Suprapubic skin (tissue), 4 donors: ENCODE measurements around the gene IRF8.

Experiments used
- CTCF ChIP-seq, 2 donors: fragments of 200-600 bp in 1 of 2; fragments of 450-650 bp in 1 of 2; sonication (generic) in 1 of 2; IDR thresholded peaks; one replicate each; pipeline ENCODE4 v1.5.1; 2016 to 2019; ENCODE audit warnings: antibody characterized with exemption in 2 of 2, mild to moderate bottlenecking in 1 of 2, moderate library complexity in 1 of 2
- EP300 ChIP-seq: sonication (generic); formaldehyde crosslinking; IDR thresholded peaks from one replicate; pipeline ENCODE4 v1.6.1; 2017; ENCODE audit warnings: antibody characterized with exemption
- POLR2A ChIP-seq, 2 donors: fragments of 450-650 bp; IDR thresholded peaks; one replicate each; pipeline ENCODE4 v1.6.1; 2017; ENCODE audit warnings: antibody characterized with exemption in 2 of 2, mild to moderate bottlenecking in 2 of 2, moderate library complexity in 2 of 2
- POLR2AphosphoS5 ChIP-seq, 3 donors: sonication (generic); formaldehyde crosslinking; IDR thresholded peaks; one replicate each; pipeline ENCODE4 v1.6.1; 2017; ENCODE audit warnings: antibody characterized with exemption in 3 of 3

DNA sequence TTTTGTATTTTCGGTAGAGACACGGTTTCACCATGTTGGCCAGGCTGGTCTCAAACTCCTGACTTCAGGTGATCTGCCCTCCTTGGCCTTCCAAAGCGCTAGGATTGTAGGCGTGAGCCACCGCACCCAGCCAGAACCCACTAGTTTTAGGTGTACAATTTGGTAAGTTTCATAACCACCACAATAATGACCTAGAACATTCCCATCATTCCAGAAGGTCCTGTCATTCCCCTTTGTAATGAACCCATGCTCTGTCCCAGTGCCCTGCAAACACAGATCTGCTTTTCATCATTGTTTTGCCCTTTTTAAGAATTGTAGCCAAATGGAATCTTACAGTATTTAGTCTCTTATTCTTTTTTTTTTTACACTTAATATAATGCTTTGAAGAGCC is 35.6 kb upstream of the IRF8 start:
- TF ChIP-seq CTCF (IDR thresholded peaks at IDR 0.05): no peak
- no peak for TF ChIP-seq POLR2A (IDR thresholded peaks at IDR 0.05)
- TF ChIP-seq EP300: no peak
- no peak for TF ChIP-seq POLR2AphosphoS5 (IDR thresholded peaks at IDR 0.05)
